HG02852 (cell line): ENCODE measurements around the gene TNRC6A.
"Not testable (repeated sequence)": the region's sequence is repeated elsewhere in the genome, so short reads cannot be mapped to it uniquely, and the experiment has no call there.

Experiments
- ATAC-seq: cut with Tn5 transposase; IDR thresholded peaks from one replicate; pipeline ENCODE4 v1.9.1; 2021; ENCODE audit warnings: mild to moderate bottlenecking, moderate library complexity; ENCODE audit not compliant: unreplicated experiment

TNRC6A gene

GRCh38 chr16:24841291-24841690 lies 111.8 kb downstream of the TNRC6A start:
- ATAC-seq, result no peak

GRCh38 chr16:24844101-24845030 lies 114.9 kb downstream of the TNRC6A start:
- no peak for ATAC-seq

- ATAC-seq, result not testable (repeated sequence)
Measured at GRCh38 chr16:24845031-24845365, 115.5 kb downstream of the TNRC6A start.

GRCh38 chr16:24845726-24846547 lies 116.5 kb downstream of the TNRC6A start, which contains the start of gene SLC5A11:
TSS of gene SLC5A11 (plus strand) at chr16:24845963. CDS start at chr16:24858644, 12,681 bp downstream.
- no peak for ATAC-seq

GRCh38 chr16:24846548-24847357 lies 117.3 kb downstream of the TNRC6A start:
- ATAC-seq, result no peak

- no peak for ATAC-seq
Measured at GRCh38 chr16:24847358-24847664, 117.9 kb downstream of the TNRC6A start.

GRCh38 chr16:24848065-24848464 lies 118.6 kb downstream of the TNRC6A start:
- no peak for ATAC-seq

GRCh38 chr16:24849641-24850040 lies 120.2 kb downstream of the TNRC6A start:
- no peak for ATAC-seq

- ATAC-seq, result no peak
Measured at GRCh38 chr16:24850289-24850938, 121.0 kb downstream of the TNRC6A start.

GRCh38 chr16:24851700-24852099 lies 122.2 kb downstream of the TNRC6A start:
- ATAC-seq, result no peak

GRCh38 chr16:24852281-24852721 lies 122.8 kb downstream of the TNRC6A start:
- ATAC-seq, result no peak

- ATAC-seq, result no peak
Measured at GRCh38 chr16:24853169-24853824, 123.8 kb downstream of the TNRC6A start.

GRCh38 chr16:24853830-24854229 lies 124.4 kb downstream of the TNRC6A start:
- ATAC-seq, result no peak

GRCh38 chr16:24854607-24855171 lies 125.2 kb downstream of the TNRC6A start:
- no peak for ATAC-seq

GRCh38 chr16:24855678-24856077 lies 126.2 kb downstream of the TNRC6A start:
- ATAC-seq, result no peak

- not testable (repeated sequence) for ATAC-seq
Measured at GRCh38 chr16:24856871-24857270, 127.4 kb downstream of the TNRC6A start.

- ATAC-seq, result no peak
Measured at GRCh38 chr16:24858219-24859041, 129.0 kb downstream of the TNRC6A start.

- ATAC-seq, result no peak
Measured at GRCh38 chr16:24861461-24861860, 132.0 kb downstream of the TNRC6A start.
